HuH-7 (cell line): ENCODE results near the gene ALDH1B1.

Experiments used
- DNase-seq: peaks from one replicate; pipeline ENCODE4 v3.0.0; 2011; ENCODE audit warnings: low spot score

Gene ALDH1B1

GRCh38 chr9:38392235-38393127, at the start of gene ALDH1B1:
Gene ALDH1B1 (plus strand): TSS chr9:38392702. CDS start chr9:38395749, 3,047 bp downstream.
- DNase-seq: peak; percentile 87

- no peak for DNase-seq
Measured at GRCh38 chr9:38343037-38343436, 49.5 kb upstream of the ALDH1B1 start.

GRCh38 chr9:38343552-38343951, 49.0 kb upstream of the ALDH1B1 start:
- no peak for DNase-seq

- no peak for DNase-seq
Measured at GRCh38 chr9:38344566-38345324, 47.8 kb upstream of the ALDH1B1 start.

- DNase-seq: no peak
Measured at GRCh38 chr9:38345851-38346755, 46.4 kb upstream of the ALDH1B1 start.

GRCh38 chr9:38346811-38347210, 45.7 kb upstream of the ALDH1B1 start:
- no peak for DNase-seq

GRCh38 chr9:38347271-38347671, 45.2 kb upstream of the ALDH1B1 start:
- no peak for DNase-seq

- DNase-seq: no peak
Measured at GRCh38 chr9:38347946-38348345, 44.6 kb upstream of the ALDH1B1 start.

- DNase-seq: no peak
Measured at GRCh38 chr9:38350529-38350928, 42.0 kb upstream of the ALDH1B1 start.

- DNase-seq: no peak
Measured at GRCh38 chr9:38352530-38353328, 39.8 kb upstream of the ALDH1B1 start.

GRCh38 chr9:38355115-38355514, 37.4 kb upstream of the ALDH1B1 start:
- DNase-seq: no peak

GRCh38 chr9:38355517-38356120, 36.9 kb upstream of the ALDH1B1 start:
- no peak for DNase-seq

- no peak for DNase-seq
Measured at GRCh38 chr9:38356851-38357250, 35.7 kb upstream of the ALDH1B1 start.

GRCh38 chr9:38357350-38358114, 35.0 kb upstream of the ALDH1B1 start:
- no peak for DNase-seq

GRCh38 chr9:38358390-38359296, 33.9 kb upstream of the ALDH1B1 start:
- DNase-seq: no peak

GRCh38 chr9:38359297-38359653, 33.2 kb upstream of the ALDH1B1 start:
- no peak for DNase-seq

GRCh38 chr9:38359689-38360385, 32.7 kb upstream of the ALDH1B1 start:
- DNase-seq: no peak

- DNase-seq: no peak
Measured at GRCh38 chr9:38360839-38361472, 31.5 kb upstream of the ALDH1B1 start.
